Stimulated activated CD4-positive, alpha-beta T cell treated with anti-CD3 and anti-CD28 coated beads, Interleukin-4, amount 100 ng/mL, for 1 hour (primary cell): ENCODE results near the gene PRORP.
"Not testable (repeated sequence)": the region's sequence is repeated elsewhere in the genome, so short reads cannot be mapped to it uniquely, and the experiment has no call there.

ENCODE experiments used
- DNase-seq: peaks from one replicate; pipeline ENCODE4 v3.0.0-alpha.2; 2020

The PRORP gene

DNA sequence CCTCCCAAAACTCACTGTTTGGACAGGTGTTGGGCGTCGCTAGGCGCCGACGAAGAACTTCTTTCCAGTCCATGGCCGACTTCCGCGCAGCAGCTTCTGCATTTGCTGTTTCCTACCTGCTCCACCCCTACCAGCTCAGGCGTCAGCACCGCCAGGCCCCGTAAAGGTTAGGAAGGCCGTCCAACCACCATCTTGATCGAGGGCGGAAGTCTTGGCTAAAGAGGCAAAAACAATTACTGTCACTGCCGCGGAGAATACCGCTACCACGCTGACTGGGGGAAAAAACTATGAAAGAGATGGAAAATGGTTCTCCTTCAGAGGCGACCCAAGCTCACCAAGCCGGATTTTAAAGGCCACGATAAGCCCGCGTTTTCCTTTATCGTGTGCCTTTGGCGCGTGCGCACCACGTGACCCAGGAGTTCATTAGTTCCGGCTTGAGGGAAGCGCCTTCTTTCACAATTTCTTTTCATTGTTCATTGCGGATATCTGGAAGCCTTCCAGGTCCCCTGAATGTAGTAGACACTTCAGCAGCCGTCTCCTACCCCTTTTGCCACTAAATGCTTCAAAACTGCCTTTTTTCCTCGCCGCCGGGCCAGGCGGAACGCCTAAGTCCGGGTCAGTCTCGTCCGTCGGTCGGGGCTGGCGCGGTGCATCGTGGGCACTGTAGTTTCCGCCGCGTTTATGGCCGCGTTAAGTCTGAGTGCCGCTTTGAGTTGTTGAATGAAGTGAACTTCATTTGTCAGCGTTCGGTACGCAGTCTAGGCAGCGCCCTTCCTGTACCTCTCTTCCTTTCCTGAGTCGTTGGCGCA lies at the start of gene PRORP, which contains the start of gene PPP2R3C:
PRORP (plus strand) TSS at position 666 of the 809 bp plus-strand sequence. CDS start 694 bp downstream, outside the sequence.
PPP2R3C (minus strand) TSS at position 104 of the 809 bp plus-strand sequence; CDS start at position 73, 31 bp downstream.
- DNase-seq: peak; percentile 82

DNA sequence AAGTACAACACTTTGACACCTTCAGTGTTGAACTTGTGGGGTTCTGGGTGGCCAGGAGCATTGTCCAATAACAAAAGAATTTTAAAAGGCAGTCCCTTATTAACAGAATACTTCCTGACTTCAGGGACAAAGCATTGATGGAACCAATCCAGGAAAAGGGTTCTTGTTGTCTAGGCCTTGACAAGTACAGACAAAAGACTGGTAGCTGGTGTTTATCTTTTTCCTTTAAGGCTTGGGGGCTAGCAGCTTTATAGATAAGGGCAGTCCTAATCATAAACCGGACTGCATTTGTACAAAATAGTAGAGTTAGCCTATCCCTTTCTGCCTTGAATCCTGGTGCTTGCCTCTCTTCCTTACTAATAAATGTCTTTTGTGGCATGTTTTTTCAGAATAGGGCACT lies 48.9 kb upstream of the PRORP start:
- no peak for DNase-seq

- no peak for DNase-seq
Measured at GRCh38 chr14:35078082-35078481, 44.3 kb upstream of the PRORP start.

GRCh38 chr14:35079742-35080141 lies 42.6 kb upstream of the PRORP start:
- DNase-seq: no peak

DNA sequence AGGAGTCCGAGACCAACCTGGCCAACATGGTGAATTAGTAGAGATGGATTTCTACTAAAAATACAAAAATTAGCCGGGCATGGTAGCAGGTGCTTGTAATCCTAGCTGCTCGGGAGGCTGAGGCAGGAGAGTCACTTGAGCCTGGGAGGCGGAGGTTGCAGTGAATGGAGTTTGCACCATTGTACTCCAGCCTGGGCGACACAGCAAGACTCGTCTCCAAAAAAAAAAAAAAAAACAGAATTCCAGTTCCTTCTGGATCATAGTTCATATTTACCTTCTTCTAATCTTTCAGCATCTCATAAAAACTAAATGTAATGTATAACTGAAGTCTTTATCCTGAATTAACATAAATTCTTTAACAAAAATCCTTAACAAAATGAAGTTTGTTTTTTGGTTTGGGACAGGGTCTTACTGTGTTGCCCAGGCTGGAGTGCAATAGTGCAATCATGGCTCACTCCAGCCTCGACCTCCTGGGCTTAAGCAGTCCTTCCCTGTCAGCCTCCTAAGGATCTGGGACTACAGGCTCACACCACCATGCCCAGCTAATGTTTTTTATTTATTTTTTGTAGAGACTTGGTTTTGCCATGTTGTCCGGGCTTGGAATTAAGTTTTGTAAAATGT lies 38.7 kb upstream of the PRORP start:
- no peak for DNase-seq

DNA sequence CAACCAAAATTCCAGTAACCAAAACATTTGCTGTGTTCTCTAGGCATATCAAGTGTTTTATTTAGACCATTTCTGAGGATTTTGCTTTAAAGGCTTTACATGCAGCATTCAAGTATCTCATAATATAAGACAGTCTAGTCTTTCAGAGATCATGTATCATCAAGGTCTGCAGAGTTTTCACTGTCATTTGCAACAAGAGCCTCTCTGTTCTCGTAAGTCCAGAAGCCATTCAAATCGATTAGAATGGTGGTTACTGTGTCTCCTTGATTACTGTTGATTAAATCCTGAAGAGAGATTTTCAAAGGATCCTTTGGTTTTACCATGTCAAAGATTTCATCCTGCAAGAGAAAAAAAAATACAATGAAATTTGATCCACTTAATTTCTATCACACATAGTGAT lies 36.9 kb upstream of the PRORP start:
- DNase-seq: no peak

GRCh38 chr14:35088514-35088913 lies 33.8 kb upstream of the PRORP start:
- no peak for DNase-seq

DNA sequence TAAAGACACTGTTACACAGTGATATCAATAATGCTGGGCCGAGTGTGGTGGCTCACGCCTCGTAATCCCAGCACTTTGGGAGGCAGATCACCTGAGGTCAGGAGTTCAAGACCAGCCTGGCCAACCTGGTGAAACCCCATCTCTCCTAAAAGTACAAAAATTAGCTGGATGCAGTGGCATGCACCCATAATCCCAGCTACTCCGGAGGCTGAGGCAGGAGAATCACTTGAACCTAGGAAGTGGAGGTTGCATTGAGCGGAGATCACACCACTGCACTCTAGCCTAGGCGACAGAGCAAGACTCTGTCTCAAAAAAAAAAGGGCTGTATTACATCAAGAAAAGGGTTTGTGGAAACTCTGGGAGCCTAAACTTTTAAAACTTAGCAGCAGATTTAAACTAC lies 27.7 kb upstream of the PRORP start:
- DNase-seq: not testable (repeated sequence)

DNA sequence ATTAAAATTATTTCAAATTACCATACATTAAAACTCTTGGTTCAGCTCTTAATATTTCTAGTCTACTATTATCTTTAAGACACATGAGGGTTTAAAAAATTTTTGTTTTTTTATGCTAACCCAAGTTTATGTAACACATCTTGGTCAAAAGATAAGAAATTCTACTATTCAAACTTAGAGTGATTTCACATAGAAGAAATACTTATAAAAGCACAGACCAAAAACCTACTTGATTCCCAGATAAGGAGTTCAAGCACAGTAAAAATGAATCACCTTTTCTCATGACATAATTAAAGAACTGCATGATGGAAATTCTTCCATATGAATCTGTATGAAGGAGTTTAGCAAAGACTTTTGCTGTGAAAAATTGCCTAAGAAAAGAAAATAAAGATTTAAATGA lies 14.5 kb upstream of the PRORP start:
- no peak for DNase-seq

DNA sequence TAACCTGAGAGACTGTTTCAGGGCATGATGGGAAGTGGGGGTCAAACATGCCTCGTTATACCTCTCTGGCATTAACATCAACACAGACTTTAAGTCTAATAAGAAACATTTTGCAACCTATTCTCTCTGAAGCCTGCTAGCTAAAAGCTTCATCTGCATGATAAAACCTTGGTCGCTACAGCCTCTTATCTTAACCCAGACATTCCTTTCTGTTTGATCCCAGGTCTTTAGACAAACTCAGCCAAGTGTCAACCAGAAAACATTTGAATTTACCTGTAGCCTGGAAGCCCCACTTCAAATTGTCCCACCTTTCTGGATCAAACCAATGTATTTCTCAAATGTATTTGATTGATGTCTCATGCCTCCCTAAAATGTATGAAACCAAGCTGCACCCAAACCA lies 9.7 kb upstream of the PRORP start:
- no peak for DNase-seq

DNA sequence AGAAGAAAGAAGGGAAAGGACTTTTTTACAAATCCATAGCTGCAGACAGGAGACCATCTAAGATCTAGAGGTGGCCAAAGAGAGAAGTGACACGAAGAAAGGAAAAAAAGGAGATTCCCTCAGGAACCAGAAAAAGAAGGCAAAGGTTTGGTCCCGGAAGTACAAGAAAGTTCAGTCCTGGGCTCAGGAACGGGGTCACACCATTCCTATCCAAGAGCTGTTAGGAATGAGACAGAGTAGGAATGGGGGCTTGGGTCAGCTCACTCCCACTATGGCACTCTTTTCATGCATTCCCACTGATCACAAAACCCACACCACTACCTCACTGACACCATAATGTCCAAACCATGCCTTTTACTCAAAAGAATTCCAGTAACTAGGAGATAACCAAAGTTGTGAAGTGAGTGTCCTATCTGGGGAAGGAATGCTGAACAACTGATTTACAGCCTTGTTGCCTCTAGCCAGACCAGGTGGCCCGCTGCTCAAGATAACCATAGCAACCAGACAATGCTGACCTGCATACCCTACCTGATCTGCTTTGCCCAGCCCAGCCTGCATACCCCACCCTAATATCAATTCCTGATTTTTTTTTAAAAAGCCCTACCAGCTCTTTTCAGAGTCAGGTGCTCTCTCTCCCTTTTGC lies 8.9 kb upstream of the PRORP start:
- no peak for DNase-seq

GRCh38 chr14:35114036-35114435 lies 8.3 kb upstream of the PRORP start:
- no peak for DNase-seq

DNA sequence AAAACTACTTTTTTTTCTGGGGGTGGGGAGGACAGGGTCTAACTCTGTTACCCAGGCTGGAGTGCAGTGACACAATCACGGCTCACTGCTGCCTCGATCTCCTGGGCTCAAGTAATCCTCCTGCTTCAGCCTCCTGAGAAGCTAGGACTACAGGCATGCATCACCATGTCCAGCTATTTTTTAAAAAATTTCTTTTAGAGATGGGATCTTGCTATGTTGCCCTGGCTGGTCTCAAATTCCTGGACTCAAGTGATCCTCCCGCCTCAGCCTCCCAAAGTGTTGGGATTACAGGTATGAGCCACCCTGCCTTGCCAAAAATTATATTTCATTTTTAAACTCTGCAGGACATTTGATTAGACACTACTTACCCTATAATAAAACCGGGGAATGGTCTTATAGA lies 6.1 kb upstream of the PRORP start:
- DNase-seq: no peak

DNA sequence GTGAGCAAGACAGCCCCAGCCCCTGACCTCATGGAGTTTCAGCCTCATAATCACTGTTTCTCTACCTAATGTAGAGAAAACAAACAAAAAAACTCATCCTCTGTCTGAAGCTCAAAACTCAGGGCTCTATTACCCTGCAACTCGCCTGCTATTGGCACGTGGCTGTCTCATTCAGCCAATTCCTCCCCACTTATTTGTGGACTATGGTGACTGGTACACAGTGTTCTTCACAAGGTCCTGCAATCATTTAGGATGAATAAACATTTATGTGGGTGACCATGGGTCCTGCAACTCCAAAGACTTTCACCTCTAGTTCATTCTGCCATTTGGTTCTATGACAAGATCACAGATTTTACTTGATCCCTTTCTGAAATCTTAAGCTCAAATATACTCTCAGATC lies 5.2 kb upstream of the PRORP start:
- DNase-seq: no peak

- DNase-seq: no peak
Measured at GRCh38 chr14:35121026-35121886, 1.1 kb upstream of the PRORP start.

DNA sequence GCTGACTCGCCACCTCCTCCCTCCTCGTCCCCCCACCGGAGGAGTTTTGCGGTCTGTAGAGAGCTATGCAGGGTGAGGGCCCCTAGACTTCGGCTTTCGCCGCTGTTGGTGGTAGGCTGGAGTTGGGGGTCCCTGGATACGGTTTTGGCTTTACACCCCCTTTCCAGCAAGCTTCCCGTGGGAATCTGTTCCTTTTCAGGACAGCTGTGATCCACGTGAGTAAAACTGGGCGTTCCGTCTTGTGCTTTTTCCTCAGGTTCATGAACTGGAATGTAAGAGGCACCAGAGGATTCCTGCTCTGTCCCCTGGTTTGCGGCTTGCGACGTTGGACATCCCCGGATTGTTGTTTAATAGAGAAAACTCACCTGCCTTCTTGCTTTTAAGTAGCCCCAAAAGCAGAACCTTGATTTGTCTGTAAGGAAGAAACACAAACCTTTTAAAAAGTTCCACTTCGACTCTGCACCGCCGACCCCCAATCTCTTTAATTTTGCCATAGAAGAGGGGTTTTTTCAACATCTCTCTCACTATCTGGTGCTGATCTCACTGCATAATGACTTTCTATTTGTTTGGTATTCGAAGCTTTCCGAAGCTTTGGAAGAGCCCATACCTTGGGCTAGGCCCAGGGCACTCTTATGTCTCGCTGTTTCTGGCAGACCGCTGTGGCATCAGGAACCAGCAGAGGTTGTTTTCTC lies 490 bp downstream of the PRORP start:
- no peak for DNase-seq

- DNase-seq: no peak
Measured at GRCh38 chr14:35123388-35123703, 994 bp downstream of the PRORP start.

- DNase-seq: no peak
Measured at GRCh38 chr14:35124127-35124526, 1.8 kb downstream of the PRORP start.

- DNase-seq: no peak
Measured at GRCh38 chr14:35133542-35134328, 11.4 kb downstream of the PRORP start.

DNA sequence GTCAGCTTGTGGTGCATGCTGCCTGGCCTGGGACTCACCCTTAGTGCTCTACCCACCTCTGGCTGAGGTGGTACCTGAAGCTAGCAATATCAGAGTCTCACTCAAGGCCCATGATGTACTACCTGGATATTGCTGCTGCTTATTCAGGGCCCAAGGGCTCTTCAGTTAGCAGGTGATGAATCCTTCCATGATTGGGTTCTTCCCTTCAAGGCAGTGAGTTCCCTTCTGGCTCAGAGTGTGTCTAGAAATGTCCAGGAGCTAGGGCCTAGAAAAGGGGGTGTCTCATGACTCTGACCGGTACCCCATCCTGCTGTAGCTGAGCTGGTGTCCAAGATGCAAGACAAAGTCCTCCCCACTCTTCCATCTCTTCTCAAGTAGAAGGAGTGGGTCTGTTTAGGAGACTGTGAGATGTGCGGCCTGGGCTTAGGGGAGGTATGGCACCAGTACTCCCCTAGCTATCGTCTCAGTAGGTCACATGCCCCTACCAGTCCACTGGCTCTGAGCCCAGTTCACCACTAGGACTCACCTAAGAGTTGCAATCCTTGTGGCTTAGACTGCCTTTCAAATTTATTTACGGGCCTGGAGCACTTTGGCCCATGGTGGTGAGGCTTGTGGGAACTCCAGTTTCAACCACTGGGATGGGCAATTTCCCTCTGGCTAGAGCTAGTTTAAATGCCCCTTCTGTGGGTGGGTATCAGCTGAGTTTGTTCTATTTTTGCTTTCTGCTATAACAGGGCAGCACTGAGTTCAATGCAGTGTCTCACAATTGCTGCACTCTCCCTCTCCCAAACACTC lies 12.2 kb downstream of the PRORP start:
- DNase-seq: no peak

DNA sequence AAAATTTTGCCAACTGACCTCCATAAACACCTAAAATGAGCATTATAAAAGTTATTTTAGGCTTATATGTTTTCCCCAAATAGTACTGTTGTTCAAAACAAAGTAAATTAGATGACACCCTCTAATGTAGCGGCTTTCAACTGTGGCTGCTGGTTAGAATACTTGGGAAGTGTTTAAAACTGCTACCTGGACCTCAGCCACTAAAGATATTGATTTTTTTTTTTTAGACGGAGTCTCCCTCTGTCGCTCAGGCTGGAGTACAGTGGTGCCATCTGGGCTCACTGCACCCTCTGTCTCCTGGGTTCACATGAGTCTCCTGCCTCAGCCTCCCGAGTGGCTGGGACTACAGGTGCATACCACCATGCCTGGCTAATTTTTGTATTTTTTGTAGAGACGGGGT lies 16.2 kb downstream of the PRORP start:
- DNase-seq: no peak
